SW480 (cell line): ENCODE data around the gene OR1K1.
"Not testable (repeated sequence)": the region's sequence is repeated elsewhere in the genome, so short reads cannot be mapped to it uniquely, and the experiment has no call there.

Source experiments
- DNase-seq: peaks from one replicate; pipeline ENCODE4 v3.0.0-alpha.2; 2016; ENCODE audit warnings: low spot score

OR1K1 gene

GRCh38 chr9:122814545-122814944, 14.6 kb downstream of the OR1K1 start:
- no peak for DNase-seq

- DNase-seq, result no peak
Measured at GRCh38 chr9:122815544-122815943, 15.6 kb downstream of the OR1K1 start.

GRCh38 chr9:122816163-122816867, 16.4 kb downstream of the OR1K1 start:
- DNase-seq, result no peak

DNA sequence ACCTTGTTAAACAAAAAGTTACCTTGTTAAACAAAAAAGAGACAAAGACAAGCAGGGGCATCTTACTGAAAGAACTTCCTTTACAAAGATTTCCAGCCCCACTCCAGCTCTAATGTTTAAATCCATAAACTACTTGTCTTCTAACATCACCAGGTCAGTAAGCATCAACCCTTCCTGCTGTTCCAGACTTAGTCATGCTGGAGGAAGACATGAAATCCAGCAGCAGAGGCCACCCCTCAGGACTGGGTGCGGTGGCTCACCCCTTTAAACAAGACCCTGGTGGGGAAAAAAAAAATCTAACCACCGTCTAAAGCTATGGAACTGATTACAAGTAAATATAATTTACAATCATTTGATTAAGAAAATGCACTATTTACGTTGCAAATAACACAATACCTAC, 19.4 kb downstream of the OR1K1 start:
- no peak for DNase-seq

GRCh38 chr9:122819791-122820489, 20.0 kb downstream of the OR1K1 start:
- no peak for DNase-seq

GRCh38 chr9:122820490-122820845, 20.5 kb downstream of the OR1K1 start:
- no peak for DNase-seq

GRCh38 chr9:122821278-122821943, 21.5 kb downstream of the OR1K1 start:
- DNase-seq, result no peak

DNA sequence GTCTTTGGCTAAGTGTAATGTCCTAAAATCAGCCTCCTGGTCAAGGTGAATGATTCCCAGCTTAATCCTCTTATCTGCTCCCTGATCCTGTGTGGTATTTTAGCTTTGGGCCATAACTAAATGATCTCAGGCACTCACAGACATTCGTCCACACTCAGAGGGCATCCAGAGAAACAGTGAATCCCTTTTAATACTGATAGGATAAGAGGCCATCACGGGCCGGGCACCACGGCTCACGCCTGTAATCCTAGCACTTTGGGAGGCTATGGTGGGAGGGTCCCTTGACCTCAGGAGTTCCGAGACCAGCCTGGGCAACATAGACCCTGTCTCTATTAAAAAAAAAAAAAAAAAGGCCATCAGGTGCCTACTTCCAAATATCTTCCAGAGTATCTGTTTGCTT, 22.1 kb downstream of the OR1K1 start:
- DNase-seq, result no peak

GRCh38 chr9:122822938-122823337, 23.0 kb downstream of the OR1K1 start:
- no peak for DNase-seq

DNA sequence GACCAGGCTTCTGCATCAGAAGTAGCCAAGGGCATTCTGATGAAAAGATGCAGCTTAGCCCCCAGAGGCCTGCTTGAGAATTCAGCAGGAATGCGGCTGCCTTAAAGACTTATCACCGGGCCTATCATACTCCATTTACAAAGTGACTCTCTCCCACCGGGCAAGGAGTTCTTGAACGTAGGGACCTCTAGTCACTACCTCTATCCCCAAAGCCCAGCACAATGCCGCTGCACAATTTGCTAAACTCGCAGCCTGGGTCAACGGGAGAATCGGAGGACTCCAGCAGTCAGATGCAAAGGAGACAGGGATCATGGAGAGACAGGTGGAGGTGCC, 27.8 kb downstream of the OR1K1 start:
- peak; percentile 16 for DNase-seq

DNA sequence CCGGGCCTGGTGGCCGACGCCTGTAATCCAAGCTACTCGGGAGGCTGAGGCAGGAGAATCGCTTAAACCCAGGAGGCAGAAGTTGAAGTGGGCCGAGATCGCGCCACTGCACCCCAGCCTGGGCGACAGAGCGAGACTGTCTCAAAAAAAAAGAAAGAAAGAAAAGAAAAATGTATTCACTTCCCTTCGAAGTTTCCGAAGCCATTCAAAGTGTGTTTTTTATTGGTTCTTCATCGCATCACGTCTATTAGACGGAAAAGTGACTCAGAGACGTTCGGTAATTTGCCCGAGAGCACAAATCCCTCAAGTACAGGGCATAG, 29.0 kb downstream of the OR1K1 start:
- not testable (repeated sequence) for DNase-seq

DNA sequence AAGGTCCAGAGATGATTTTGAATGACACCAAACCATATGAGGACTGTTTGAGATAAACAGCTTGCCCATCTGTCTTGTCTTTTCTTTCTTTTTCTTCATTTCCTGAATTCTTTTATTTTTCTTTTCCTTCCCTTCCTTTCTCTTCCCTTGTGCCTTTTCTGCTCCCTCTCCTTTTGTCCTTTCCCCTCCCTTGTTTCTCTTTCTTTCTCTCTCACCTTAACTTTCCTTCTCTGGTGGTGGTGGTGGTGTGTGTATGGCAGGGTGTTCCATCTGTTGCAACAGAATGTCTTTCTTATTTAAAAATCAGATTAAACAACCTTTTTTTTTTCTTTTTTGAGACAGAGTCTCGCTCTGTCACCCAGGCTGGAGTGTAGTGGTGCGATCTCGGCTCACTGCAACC, 32.3 kb downstream of the OR1K1 start:
- DNase-seq, result no peak

GRCh38 chr9:122835313-122835731, 35.4 kb downstream of the OR1K1 start:
- DNase-seq, result peak; percentile 5

DNA sequence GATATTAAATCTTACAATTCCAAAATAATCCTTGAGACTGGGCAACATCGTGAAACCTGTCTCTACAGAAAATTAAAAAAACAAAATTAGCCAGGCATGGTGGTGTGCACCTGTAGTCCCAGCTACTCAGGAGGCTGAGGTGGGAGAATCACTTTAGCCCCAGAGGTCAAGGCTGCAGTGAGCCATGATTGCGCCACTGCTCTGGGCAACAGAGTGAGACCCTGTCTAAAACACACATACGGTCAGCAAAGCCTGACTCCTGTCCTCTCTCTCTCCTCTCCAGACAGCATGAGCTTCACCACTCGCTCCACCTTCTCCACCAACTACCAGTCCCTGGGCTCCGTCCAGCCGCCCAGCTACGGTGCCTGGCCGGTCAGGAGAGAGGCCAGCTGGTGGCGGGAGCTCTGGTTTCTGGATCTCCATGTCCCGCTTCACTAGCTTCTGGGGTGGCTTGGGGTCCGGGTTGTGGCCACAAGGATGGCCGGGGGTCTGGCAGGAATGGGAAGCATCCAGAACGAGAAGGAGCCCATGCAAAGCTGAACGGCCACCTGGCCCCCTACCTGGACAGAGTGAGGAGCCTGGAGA, 37.4 kb downstream of the OR1K1 start:
- DNase-seq, result no peak

GRCh38 chr9:122838441-122838840, 38.5 kb downstream of the OR1K1 start:
- not testable (repeated sequence) for DNase-seq

DNA sequence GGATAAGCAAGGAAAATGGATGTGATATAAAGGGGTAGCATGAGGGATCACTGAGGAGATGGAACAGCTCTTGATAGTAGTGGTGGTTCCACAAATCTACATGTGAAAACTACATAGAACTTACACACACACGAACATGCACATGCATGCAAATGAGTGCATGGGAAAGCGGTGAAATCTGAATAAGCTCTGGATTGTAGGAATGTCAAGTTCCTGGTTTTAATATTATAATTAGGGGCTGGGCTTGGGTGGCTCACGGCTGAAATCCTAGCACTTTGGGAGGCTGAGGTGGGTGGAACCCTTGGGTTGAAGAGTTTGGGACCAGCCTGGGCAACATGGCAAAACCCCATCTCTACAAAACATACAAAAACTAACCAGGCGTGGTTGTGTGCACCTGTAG, 41.6 kb downstream of the OR1K1 start:
- DNase-seq, result no peak

DNA sequence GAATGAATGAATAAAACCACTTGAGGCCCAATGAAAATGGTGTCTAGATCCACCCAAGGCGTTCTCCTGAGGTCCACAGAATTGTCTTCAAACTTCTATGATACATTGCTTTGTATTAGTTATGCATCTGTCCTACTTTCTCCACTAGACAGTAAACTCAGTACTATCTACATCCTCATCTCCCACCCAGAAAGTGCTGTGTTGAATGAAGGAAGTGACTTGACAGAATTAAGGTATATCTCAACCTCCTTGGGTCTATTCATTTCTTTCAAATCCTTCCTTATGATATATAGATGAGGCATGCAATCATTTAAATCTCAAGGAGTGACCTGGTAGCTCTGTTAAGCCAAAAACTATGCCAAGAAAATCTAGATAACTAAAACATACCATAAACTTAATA, 44.2 kb downstream of the OR1K1 start:
- DNase-seq, result no peak

DNA sequence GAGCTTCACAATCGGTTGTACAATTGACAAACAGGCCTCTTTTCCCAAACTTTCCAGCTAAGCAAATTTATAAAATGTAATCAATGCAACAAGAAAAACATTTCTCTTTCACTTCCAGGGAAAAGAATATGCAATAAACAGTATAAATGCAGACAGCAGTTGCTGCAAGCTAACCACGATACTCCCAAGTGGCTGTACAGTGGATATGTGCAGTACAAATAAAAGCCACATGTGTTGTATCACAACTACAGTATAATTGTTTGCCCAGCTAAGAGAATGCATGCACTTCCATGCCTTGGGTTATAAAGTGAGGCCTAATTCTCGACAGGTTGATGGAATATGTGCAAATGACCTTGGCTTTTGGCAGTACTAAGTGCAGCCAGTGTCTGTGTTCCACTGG, 45.2 kb downstream of the OR1K1 start:
- no peak for DNase-seq

GRCh38 chr9:122846371-122846940, 46.5 kb downstream of the OR1K1 start:
- DNase-seq, result no peak

GRCh38 chr9:122848256-122848943, 48.5 kb downstream of the OR1K1 start:
- DNase-seq, result no peak
